Activated naive CD8-positive, alpha-beta T cell treated with anti-CD3 and anti-CD28 coated beads for 36 hours (primary cell): Measurements from ENCODE around the gene ARHGEF1. TPM values are rescaled to one million over a fixed set of nuclear protein-coding genes. Genes with fewer than 3 reads are reported as not detected.

Source experiments
- DNase-seq: peaks from one replicate; pipeline ENCODE4 v3.0.0; 2021
- H3K27ac Mint-ChIP-seq: one replicate; pipeline ENCODE4 v1.8.0; 2022; ENCODE audit warnings: mild to moderate bottlenecking, moderate library complexity, mixed read lengths
- H3K27me3 Mint-ChIP-seq: one replicate; pipeline ENCODE4 v1.8.0; 2022; ENCODE audit warnings: mild to moderate bottlenecking, mixed read lengths
- H3K36me3 Mint-ChIP-seq: one replicate; pipeline ENCODE4 v1.8.0; 2021; ENCODE audit warnings: mild to moderate bottlenecking, mixed read lengths
- H3K4me1 Mint-ChIP-seq: one replicate; pipeline ENCODE4 v1.8.0; 2021; ENCODE audit warnings: mixed read lengths
- H3K4me3 Mint-ChIP-seq: one replicate; pipeline ENCODE4 v1.8.0; 2022; ENCODE audit warnings: mild to moderate bottlenecking, moderate library complexity, mixed read lengths
- H3K9me3 Mint-ChIP-seq: one replicate; pipeline ENCODE4 v1.8.0; 2022; ENCODE audit warnings: mixed read lengths
- total RNA-seq, 2 experiments: library from RNA; stranded (reverse); gene quantifications; one replicate each; pipeline ENCODE4 v1.2.3, GENCODE V29; 2021

Gene ARHGEF1
- total RNA-seq, 2 experiments from 2014 or later, result 285 to 295 TPM

DNA sequence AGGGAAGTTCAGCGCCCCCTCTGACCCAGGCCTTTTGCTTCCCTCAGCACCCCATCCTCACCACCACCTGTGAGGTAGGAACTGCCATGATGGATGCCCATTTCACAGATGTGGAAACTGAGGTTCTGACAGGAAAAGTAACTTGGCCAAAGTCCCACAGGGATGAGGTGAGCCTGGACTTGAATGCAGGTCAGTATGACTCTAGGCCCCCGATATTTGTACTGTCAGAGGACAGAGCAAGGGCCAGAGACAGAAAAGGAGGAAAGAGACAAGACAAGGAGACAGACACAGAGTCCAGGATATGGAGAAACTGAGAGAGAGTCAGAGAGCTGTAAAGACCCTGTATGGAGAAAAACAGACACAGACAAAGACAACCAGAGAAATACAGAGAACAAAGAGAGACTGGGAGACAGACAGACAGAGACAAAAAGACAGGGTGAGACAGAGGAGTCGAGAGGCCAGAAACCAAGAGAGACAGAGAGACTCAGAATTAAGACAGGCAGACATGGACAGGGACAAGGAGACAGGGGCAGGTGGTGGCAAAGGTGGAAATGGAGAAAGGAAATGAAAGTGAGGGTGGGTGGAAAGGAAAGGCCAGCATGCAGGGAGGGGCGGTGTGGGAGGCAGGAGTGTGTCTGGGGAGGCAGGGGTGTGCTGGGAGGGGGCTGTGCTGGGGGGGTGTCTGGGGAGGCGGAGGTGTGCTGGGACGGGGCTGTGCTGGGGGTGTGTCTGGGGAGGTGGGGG lies 40.2 kb downstream of the ARHGEF1 start:
- DNase-seq, result no peak
- Mint-ChIP-seq H3K4me1 (peaks cover 14% of the 10 kb centered on the region), H3K4me3 (no peak overlapping the region), H3K27me3 (peaks cover 9% of the 10 kb centered on the region), H3K36me3 (peaks cover 2% of the 10 kb centered on the region), H3K9me3 (no peaks in the 10 kb centered on the region), H3K27ac (no peak overlapping the region)

DNA sequence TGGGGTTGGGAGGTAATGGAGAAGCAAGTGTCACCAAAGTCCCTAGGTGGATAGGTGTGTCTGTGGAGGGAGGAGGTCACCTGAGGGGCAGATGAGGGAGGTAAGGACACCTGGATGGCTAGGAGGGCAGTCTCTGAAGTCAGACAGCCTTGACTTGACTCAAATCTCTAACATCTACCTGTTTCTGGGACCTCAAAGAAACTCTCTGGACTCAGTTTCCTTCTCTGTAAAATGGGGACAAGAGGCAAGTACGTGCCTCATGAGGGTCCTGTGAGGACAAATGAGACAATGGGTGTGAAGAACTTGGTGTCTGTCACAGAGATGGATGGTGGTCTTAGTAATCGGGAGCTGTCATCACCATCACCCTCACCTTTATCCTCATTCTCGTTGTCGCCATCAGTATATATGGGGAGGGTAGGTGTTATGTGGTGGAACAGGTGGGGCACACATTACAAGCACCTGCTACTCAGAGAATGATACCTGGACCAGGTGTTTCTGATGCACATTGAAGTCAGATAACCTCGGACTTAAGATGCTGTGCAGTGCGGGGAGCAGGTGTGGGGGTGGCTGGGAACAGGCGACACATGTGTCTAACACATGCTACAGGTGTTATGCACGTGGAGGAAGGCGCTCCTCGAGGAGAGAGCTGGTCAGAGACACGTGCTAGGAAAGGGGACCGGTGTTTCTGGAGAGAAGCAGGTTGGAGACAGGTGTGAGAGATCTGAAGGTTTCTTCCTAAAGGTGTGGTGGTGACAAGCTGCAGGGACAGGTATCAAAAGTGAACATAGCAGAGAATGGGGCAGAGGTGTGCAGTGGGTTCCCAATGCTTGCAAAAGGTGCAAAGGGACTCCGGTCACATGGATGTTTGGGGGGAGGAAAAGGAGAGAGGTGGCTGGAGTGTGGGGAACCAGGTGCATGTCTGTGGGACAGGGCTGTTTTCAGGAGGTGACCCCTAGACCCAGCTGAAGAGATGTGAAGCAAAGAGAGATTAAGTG lies 41.5 kb downstream of the ARHGEF1 start:
- Mint-ChIP-seq H3K36me3 (peaks cover 2% of the 10 kb centered on the region), H3K27me3 (peaks cover 9% of the 10 kb centered on the region), H3K4me3 (no peak overlapping the region), H3K4me1 (peaks cover 21% of the 10 kb centered on the region), H3K9me3 (no peaks in the 10 kb centered on the region), H3K27ac (no peak overlapping the region)
- DNase-seq, result no peak

DNA sequence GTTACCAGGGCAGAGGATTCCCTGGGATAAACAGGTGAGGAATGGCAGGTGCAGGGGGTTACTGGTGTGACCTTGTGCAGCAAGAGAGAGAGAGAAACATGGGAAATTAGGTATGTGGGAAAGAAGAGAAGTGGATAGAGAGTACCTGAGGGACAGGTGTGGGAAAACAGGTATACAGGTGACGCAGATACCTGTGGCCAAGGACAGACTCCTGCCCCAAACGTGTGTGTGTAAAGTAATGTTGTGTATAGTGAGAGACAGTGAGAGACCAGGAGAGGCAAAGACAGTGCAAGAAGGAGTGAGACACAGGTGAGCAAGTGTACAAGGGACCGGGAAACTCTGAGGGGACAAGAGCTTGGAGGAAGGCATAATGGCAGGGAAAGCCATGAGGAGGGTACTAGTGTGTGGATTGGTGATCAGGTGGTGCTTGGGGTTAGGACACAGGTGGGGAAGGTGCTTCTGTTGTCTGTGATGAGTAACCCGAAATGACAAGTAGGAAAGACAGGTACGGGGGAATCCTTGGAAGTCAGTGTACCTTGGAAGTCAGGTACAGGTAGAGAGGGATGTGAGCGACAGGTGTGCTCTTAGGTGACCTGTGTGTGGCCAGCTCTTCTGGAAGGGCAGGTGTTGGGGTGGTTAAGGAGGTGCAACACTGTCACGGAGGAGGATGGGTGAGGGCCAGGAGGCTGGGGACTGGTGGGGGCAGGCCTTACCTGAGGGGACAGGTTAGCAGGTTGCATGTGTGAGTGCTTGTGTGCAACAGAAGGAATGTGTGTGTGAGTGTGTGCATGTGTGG lies 42.4 kb downstream of the ARHGEF1 start:
- DNase-seq, result no peak
- Mint-ChIP-seq H3K27me3 (peaks cover 9% of the 10 kb centered on the region), H3K4me3 (no peak overlapping the region), H3K36me3 (peaks cover 3% of the 10 kb centered on the region), H3K27ac (no peak overlapping the region), H3K9me3 (no peaks in the 10 kb centered on the region), H3K4me1 (peaks cover 27% of the 10 kb centered on the region)

DNA sequence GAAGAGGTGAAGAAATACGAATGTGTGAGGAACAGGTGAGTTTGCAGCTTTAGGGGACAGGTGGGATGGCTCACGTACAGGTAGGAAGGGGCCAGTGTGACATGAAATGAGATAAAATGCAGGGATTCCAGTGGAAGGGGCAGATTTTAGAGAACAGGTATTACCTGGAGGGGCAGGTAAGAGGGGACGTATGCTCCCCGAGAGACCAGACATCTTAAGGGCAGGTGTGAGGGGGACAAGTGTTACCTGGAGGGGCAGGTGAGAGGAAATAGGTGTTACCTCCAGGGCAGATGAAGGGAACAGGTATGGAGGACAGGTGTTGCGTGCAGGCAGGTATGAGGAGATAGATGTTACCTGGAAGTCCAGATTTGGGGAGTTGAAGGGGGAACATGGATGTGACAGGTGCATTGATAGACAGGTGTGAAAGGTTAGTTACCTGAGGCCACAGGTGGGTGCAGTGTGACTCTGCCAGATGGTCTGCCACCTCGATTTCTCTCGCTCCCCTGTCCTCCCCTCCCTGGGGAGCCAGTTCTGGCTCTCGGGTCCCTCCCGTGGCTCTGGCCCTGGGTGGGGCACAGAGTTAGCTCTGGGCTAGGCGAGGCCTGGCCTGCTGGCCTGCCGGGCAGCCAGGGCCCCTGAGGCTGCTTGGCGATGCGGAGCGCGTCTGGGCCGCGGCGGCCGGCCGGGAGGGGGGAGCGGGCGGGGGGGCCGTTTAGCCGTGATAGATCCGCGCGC lies 43.2 kb downstream of the ARHGEF1 start:
- Mint-ChIP-seq H3K27ac (no peak overlapping the region), H3K4me3 (no peak overlapping the region), H3K36me3 (peaks cover 3% of the 10 kb centered on the region), H3K4me1 (peaks cover 31% of the 10 kb centered on the region), H3K27me3 (peaks cover 8% of the 10 kb centered on the region), H3K9me3 (no peaks in the 10 kb centered on the region)
- no peak for DNase-seq

DNA sequence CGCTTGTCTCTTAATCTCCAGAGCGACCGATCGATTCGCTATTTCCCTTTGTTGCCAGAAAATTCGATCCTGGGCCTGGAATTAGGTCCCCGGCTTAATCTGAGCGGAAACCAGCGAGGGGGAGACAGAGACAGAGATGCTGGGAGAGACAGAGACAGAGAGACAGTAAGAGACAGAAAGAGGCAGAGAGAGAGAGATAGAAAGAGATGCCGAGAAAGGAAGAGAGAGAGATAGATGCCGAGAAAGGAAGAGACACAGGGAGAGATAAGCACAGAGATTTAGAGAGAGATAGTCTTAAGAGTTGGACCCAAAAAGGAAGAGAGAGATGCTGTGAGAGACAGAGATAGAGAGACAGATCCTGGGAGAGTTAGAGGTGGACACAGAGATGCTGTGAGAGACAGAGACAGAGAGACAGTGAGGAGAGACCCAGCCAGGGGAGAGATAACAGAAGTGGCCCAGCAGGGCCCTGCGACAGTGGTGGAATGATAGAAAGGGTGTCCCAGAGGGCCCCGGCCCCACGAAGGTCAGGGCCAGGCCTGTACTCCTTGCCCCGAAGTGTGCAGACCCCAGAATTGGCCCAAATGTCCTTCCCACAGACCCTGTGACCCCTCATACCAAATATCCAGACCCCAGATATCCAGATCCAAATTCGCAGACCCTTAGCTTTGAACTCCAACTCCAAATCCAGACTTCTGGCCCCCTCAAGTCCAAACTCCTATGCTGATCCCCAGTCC lies 43.9 kb downstream of the ARHGEF1 start:
- peaks cover 30% of the 10 kb centered on the region for H3K4me1 Mint-ChIP-seq
- no peaks in the 10 kb centered on the region for H3K9me3 Mint-ChIP-seq
- H3K4me3 Mint-ChIP-seq, result no peak overlapping the region
- H3K36me3 Mint-ChIP-seq, result peaks cover 3% of the 10 kb centered on the region
- DNase-seq, result no peak
- peaks cover 5% of the 10 kb centered on the region for H3K27me3 Mint-ChIP-seq
- no peak overlapping the region for H3K27ac Mint-ChIP-seq

DNA sequence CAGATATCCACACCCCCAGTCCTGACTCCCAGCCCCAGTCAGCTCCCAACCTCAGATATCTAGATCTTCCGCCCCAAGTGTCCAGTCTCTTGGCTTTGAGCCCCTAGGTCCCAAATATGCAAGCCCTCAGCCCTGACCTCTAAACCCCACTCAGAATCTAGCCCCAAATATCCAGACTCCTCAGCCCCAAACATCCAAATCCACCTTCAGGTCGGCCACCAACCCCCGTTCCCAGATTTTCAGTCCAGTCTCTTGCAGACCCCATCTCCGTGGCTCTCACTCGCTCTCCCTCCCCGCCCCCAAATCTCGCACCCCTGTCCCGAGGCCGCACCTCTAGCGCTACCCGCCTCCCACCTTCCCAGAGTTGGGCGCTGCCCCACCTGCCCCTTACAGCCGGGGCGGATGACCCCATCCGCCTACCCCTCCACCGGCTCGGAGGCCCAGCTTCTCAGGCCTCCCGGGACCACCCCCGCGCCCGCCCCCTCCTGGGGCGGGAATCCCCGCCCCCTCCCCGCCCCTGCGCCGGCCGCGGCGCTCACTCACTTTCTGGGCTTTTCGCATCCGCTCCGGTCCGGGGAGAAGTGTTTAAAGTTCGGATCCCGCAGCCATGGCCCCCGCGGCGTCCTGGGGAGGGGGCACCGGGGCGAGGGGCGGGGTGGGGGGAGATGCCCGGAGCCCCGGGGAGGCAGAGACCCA lies 44.7 kb downstream of the ARHGEF1 start:
- no peak for DNase-seq

DNA sequence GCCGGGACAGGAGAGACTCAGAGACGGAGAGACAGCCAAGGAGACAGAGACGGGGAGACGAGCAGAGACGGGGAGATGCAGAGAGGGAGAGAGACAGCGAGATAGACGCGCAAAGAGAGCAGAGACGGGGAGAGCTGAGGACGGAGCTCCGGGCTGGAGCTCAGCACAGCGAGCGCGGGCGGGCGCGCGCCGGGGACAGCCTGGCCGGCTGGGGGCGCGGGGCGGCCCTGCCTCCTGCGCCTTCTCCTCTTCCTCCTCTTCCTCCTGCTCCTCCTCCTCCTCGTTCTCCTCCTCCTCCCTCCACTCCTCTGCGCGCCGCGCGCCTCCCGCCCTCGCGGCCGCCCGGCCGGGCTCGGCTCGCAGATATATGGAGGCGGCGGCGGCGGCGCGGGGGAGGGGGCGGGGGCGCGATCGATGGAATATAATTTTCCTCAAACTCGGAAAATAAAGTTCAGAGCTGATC lies 45.3 kb downstream of the ARHGEF1 start, which contains the start of gene ERFL:
Gene ERFL, minus strand, starts transcription at position 229 of the 463 bp plus-strand sequence. CDS start 15,530 bp downstream, outside the sequence.
- Mint-ChIP-seq H3K9me3 (no peaks in the 10 kb centered on the region), H3K27ac (peak within 1 kb of the TSS; percentile 50), H3K4me1 (peaks cover 22% of the 10 kb centered on the region), H3K4me3 (peak within 1 kb of the TSS; percentile 78), H3K27me3 (no peaks in the 10 kb centered on the region), H3K36me3 (peaks cover 3% of the 10 kb centered on the region)
- DNase-seq, result peak; percentile 44

More for the DNA sequence above, 44.7 kb downstream of the ARHGEF1 start:
- H3K36me3 Mint-ChIP-seq, result peaks cover 3% of the 10 kb centered on the region
- no peaks in the 10 kb centered on the region for H3K9me3 Mint-ChIP-seq
- H3K4me3 Mint-ChIP-seq, result peak overlapping the region; percentile 78
- H3K27ac Mint-ChIP-seq, result no peak overlapping the region
- H3K4me1 Mint-ChIP-seq, result peaks cover 25% of the 10 kb centered on the region
- no peaks in the 10 kb centered on the region for H3K27me3 Mint-ChIP-seq

DNA sequence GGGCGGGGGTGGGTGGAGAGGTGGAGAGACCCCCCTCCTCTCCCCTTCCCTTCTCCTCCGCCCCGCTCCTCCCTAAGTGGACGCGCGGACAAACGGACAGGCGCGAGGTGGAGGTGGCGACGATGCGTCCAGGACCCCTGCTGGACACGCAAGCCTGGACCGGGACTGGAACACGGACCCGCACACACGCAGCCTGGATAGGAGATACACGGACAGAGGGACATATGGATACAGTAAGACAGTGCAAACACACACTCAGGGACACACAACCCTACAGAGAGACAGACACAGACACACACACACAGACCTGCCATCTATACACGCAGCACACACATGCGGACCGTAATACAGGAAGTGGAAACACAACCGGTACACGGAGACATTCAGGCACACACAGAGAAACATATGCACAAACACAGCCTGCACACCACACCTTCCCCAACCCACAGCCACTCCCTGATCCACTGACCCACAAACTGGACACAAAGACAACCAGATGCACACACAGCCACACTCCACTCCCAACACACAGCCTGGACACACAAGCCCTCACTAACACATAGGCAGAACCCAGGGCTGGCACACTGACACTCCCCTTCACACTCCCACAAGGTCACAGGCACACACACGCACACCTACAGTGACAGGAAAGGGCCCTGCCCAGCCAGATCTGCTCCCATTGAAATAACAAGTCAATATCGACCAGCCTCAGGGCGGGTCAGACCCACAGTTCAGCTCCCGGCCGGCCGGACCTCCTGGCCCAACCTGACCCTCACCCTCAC lies 46.0 kb downstream of the ARHGEF1 start:
- Mint-ChIP-seq H3K36me3 (peaks cover 2% of the 10 kb centered on the region), H3K9me3 (no peaks in the 10 kb centered on the region), H3K4me1 (peaks cover 25% of the 10 kb centered on the region), H3K27ac (peak overlapping the region; percentile 50), H3K4me3 (peak overlapping the region; percentile 68), H3K27me3 (no peaks in the 10 kb centered on the region)
- no peak for DNase-seq

DNA sequence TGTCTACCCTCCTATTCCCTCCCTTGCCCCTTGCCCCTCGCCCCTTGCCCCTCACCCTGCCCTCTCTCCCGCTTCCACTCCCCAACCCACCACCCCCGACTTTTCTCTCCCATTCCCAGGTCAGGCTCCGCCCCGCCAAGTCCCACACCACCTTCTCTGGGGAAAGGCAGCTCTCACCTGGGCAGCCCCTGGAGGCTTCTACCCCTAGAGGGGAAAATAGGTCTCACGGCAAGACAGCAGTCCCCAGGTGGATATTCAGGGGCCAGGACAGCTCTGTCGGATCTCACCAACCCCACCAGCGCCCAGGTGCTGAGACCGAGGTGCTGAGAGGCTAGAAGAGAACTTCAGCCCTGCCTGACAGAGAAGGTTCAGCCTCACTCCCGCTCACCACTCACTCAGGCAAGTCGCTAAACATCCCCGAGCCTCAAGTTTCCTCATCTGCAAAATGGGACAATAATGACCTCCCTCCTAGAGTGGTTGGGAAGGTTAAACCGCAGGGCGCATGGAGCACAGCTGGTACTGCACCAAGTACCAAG lies 46.6 kb downstream of the ARHGEF1 start:
- no peak for DNase-seq

DNA sequence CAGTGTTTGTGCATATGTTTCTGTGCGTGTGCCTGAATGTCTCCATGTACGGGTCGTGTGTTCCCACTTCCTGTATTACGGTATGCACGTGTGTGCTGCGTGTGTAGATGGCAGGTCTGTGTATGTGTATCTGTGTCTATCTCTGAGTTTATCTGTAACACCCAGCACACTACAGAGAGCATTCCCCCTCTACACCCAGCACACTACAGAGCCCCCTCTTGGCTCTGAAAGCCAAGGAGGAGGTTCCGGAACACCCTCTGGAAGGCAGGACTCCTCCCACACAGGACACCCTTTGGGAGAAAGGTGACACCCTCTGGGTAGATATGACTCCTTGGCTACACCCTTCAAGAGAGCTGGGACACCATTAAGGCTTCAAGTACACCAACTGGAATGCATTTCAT lies 47.3 kb downstream of the ARHGEF1 start:
- DNase-seq, result no peak
- peaks cover 36% of the 10 kb centered on the region for H3K4me1 Mint-ChIP-seq
- no peak overlapping the region for H3K4me3 Mint-ChIP-seq
- peaks cover 2% of the 10 kb centered on the region for H3K36me3 Mint-ChIP-seq
- H3K27ac Mint-ChIP-seq, result no peak overlapping the region
- no peaks in the 10 kb centered on the region for H3K27me3 Mint-ChIP-seq
- H3K9me3 Mint-ChIP-seq, result no peaks in the 10 kb centered on the region

More for the DNA sequence above, 46.6 kb downstream of the ARHGEF1 start:
- H3K4me1 Mint-ChIP-seq, result peaks cover 30% of the 10 kb centered on the region
- H3K9me3 Mint-ChIP-seq, result no peaks in the 10 kb centered on the region
- H3K36me3 Mint-ChIP-seq, result peaks cover 2% of the 10 kb centered on the region
- no peaks in the 10 kb centered on the region for H3K27me3 Mint-ChIP-seq
- no peak overlapping the region for H3K27ac Mint-ChIP-seq
- peak overlapping the region; percentile 68 for H3K4me3 Mint-ChIP-seq

DNA sequence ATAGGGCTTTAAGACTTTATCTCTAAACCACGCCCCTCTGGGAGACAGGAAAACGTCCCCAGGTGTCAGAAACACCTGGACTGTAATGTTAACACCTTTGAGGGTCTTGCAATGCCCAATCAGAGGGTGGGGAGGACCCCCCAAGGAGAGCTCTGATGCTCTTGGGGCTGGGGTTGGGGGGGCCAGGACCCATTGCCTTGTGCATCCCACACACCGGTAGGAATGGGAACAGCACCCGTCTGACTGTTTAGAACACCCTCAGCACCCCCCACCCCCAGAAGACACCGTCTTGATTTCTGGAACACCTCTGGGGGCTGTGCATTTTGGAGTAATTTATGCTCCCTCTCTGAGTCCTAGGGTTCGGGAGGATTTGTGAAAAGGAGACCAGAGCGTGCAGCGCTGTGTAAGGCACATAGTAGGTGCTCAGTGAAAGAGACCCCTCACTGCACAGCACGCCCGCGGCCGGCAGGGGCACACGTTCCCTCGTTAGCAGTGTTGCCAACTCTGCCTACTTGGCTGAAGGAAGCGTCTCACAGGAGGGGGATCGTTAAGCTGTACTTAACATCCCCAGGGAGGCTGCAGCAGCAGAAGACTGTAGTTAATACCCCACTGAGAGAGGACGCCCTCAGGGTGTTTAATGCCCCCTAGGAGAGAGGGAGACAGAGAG lies 48.1 kb downstream of the ARHGEF1 start:
- no peak for DNase-seq
- no peak overlapping the region for H3K27ac Mint-ChIP-seq
- no peaks in the 10 kb centered on the region for H3K9me3 Mint-ChIP-seq
- no peak overlapping the region for H3K4me3 Mint-ChIP-seq
- no peaks in the 10 kb centered on the region for H3K27me3 Mint-ChIP-seq
- H3K4me1 Mint-ChIP-seq, result peaks cover 39% of the 10 kb centered on the region
- peaks cover 2% of the 10 kb centered on the region for H3K36me3 Mint-ChIP-seq

DNA sequence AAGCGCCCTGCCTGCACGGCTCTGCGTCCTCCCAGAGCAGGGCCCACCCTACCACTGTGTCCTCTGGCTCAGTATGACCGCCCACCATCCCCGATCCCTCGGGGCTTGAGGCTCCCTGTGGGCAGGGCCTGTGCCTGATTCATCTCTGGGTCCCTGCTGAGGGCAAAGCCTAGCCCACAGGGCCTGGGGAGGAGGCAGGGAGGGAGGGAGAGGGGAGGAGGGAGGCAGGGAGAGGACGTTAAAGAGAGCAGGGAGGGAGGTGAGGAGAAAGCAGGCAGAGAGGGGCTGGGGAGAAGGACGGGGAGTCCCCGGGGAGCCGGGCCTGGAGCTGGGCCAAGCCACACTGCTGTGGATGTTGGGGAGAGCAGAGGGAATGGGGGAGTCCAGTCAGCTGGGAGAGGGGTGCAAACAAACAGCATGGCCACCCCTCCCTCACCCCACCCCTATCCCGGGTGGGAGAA lies 49.3 kb downstream of the ARHGEF1 start:
- H3K27ac Mint-ChIP-seq, result no peak overlapping the region
- H3K9me3 Mint-ChIP-seq, result no peaks in the 10 kb centered on the region
- H3K4me1 Mint-ChIP-seq, result peaks cover 45% of the 10 kb centered on the region
- no peak for DNase-seq
- peaks cover 2% of the 10 kb centered on the region for H3K36me3 Mint-ChIP-seq
- H3K27me3 Mint-ChIP-seq, result no peaks in the 10 kb centered on the region
- H3K4me3 Mint-ChIP-seq, result no peak overlapping the region
